NCI-H1048 (cell line): ENCODE results near the gene CNGB1.
"Not testable (repeated sequence)": the region's sequence is repeated elsewhere in the genome, so short reads cannot be mapped to it uniquely, and the experiment has no call there.

Source experiments
- DNase-seq: peaks from one replicate; lab custom pipeline; 2025; lab: John Stamatoyannopoulos, UW

The CNGB1 gene

GRCh38 chr16:57886427-57886826, 84.5 kb downstream of the CNGB1 start:
- no peak for DNase-seq

GRCh38 chr16:57884655-57885133, 86.2 kb downstream of the CNGB1 start:
- no peak for DNase-seq

- no peak for DNase-seq
These were observed 86.8 kb downstream of the CNGB1 start for GRCh38 chr16:57883953-57884654.

- no peak for DNase-seq
These were observed 87.4 kb downstream of the CNGB1 start for GRCh38 chr16:57883480-57883879.

- DNase-seq: no peak
These were observed 88.1 kb downstream of the CNGB1 start for GRCh38 chr16:57882792-57883191.

GRCh38 chr16:57882206-57882605, 88.7 kb downstream of the CNGB1 start:
- DNase-seq: no peak

GRCh38 chr16:57878586-57878985, 92.3 kb downstream of the CNGB1 start:
- DNase-seq: no peak

- no peak for DNase-seq
These were observed 94.7 kb downstream of the CNGB1 start for GRCh38 chr16:57876210-57876609.

GRCh38 chr16:57875347-57875746, 95.6 kb downstream of the CNGB1 start:
- no peak for DNase-seq

GRCh38 chr16:57873218-57873617, 97.7 kb downstream of the CNGB1 start:
- DNase-seq: no peak

- DNase-seq: not testable (repeated sequence)
These were observed 98.2 kb downstream of the CNGB1 start for GRCh38 chr16:57872764-57873163.

GRCh38 chr16:57871456-57871855, 99.5 kb downstream of the CNGB1 start:
- DNase-seq: no peak

- DNase-seq: no peak
These were observed 100.0 kb downstream of the CNGB1 start for GRCh38 chr16:57870753-57871454.

GRCh38 chr16:57868913-57869520, 101.9 kb downstream of the CNGB1 start:
- DNase-seq: no peak

GRCh38 chr16:57867000-57867561, 103.8 kb downstream of the CNGB1 start:
- DNase-seq: no peak

- no peak for DNase-seq
These were observed 104.4 kb downstream of the CNGB1 start for GRCh38 chr16:57866529-57866918.

GRCh38 chr16:57865746-57866528, 105.0 kb downstream of the CNGB1 start:
- no peak for DNase-seq

- DNase-seq: no peak
These were observed 107.3 kb downstream of the CNGB1 start for GRCh38 chr16:57863434-57864160.

- no peak for DNase-seq
These were observed 108.1 kb downstream of the CNGB1 start for GRCh38 chr16:57862698-57863433.

- DNase-seq: no peak
These were observed 111.6 kb downstream of the CNGB1 start for GRCh38 chr16:57859331-57859730.

- no peak for DNase-seq
These were observed 112.3 kb downstream of the CNGB1 start for GRCh38 chr16:57858635-57859034.
